ENCODE results near the gene ABCC5. TPM values are rescaled to one million over a fixed set of nuclear protein-coding genes. Genes with fewer than 3 reads are reported as not detected.

Gene ABCC5
- total RNA-seq, 3 donors from 2014 or later, result 10.0 to 12.5 (median 12.4) TPM

GRCh38 chr3:183911763-183912506, 105.7 kb downstream of the ABCC5 start:
- Mint-ChIP-seq H3K4me1 (ENCODE audit: low read depth) (no peaks in the 10 kb centered on the region), H3K4me3 (no peak overlapping the region), H3K36me3 (ENCODE audit: insufficient read depth) (no peaks in the 10 kb centered on the region), H3K27me3 (ENCODE audit: low read depth) (peaks cover 6% of the 10 kb centered on the region), H3K9me3 (no peaks in the 10 kb centered on the region)
- DNase-seq (no peak), ATAC-seq (no peak)

GRCh38 chr3:183911087-183911486, 106.6 kb downstream of the ABCC5 start:
- H3K4me1 Mint-ChIP-seq (ENCODE audit: low read depth), result no peaks in the 10 kb centered on the region
- DNase-seq (no peak), ATAC-seq (no peak)
- H3K9me3 Mint-ChIP-seq, result no peaks in the 10 kb centered on the region
- no peaks in the 10 kb centered on the region for H3K36me3 Mint-ChIP-seq (ENCODE audit: insufficient read depth)
- H3K4me3 Mint-ChIP-seq, result no peak overlapping the region
- peaks cover 6% of the 10 kb centered on the region for H3K27me3 Mint-ChIP-seq (ENCODE audit: low read depth)

DNA sequence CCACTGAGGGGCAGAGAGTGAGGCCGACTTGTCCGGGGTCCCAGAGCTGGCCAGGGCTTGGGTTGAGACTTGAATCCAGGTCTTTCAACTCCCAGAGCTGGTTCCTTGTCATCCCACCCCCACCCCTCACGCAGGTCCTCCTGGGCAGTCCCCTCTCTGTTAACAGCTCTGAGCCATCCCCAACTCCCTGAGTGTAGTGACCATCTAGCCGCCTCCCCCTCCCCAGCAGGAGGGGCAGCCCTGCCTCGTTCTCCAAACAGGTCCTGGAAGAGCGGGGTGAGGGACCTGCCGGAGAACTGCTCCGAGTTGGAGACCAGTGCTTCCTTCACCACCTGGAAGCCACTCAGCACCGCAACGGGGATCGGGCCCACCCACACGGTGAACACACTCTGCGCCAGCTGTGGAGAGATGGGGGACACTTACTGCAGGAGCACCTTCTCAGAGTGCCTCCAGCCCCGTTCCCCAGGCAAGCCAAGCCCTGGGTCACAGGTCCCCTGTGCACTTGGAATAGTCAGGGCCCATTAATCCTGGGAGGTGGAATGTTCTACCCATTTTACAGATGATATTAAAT, 108.6 kb downstream of the ABCC5 start:
- Mint-ChIP-seq H3K4me1 (ENCODE audit: low read depth) (no peaks in the 10 kb centered on the region), H3K9me3 (no peaks in the 10 kb centered on the region), H3K36me3 (ENCODE audit: insufficient read depth) (no peaks in the 10 kb centered on the region), H3K4me3 (no peak overlapping the region), H3K27me3 (ENCODE audit: low read depth) (peaks cover 6% of the 10 kb centered on the region)
- no peak for ATAC-seq
- DNase-seq, result no peak

DNA sequence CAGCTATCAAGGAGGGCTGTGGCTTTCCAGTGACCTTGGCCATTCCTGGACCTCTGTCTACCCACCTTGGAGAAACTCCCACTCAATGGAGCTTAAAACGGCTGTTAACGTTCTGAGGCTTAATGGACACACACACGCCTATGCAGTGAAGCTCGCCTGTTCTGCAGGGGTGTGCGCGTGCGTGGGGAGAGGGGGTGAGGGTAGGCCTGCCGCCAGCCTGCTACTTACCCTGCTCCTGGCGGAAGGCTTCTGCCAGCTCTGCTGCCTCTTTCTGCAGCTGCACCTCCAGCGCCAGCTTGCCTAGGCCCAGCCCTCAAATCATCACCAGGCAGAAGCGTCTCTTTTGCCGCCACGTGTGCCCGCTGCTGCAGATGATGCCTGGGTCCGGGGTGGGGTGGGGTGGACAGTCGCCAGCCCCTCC, 109.8 kb downstream of the ABCC5 start:
- Mint-ChIP-seq H3K9me3 (no peaks in the 10 kb centered on the region), H3K27me3 (ENCODE audit: low read depth) (peaks cover 6% of the 10 kb centered on the region), H3K4me1 (ENCODE audit: low read depth) (no peaks in the 10 kb centered on the region), H3K36me3 (ENCODE audit: insufficient read depth) (no peaks in the 10 kb centered on the region), H3K4me3 (no peak overlapping the region)
- ATAC-seq, result no peak
- DNase-seq, result no peak

- ATAC-seq (no peak), DNase-seq (no peak)
- H3K4me3 Mint-ChIP-seq, result no peak overlapping the region
- no peaks in the 10 kb centered on the region for H3K36me3 Mint-ChIP-seq (ENCODE audit: insufficient read depth)
- no peaks in the 10 kb centered on the region for H3K4me1 Mint-ChIP-seq (ENCODE audit: low read depth)
- H3K27me3 Mint-ChIP-seq (ENCODE audit: low read depth), result peaks cover 6% of the 10 kb centered on the region
- no peaks in the 10 kb centered on the region for H3K9me3 Mint-ChIP-seq
Measured at GRCh38 chr3:183907176-183907575, 110.5 kb downstream of the ABCC5 start.

DNA sequence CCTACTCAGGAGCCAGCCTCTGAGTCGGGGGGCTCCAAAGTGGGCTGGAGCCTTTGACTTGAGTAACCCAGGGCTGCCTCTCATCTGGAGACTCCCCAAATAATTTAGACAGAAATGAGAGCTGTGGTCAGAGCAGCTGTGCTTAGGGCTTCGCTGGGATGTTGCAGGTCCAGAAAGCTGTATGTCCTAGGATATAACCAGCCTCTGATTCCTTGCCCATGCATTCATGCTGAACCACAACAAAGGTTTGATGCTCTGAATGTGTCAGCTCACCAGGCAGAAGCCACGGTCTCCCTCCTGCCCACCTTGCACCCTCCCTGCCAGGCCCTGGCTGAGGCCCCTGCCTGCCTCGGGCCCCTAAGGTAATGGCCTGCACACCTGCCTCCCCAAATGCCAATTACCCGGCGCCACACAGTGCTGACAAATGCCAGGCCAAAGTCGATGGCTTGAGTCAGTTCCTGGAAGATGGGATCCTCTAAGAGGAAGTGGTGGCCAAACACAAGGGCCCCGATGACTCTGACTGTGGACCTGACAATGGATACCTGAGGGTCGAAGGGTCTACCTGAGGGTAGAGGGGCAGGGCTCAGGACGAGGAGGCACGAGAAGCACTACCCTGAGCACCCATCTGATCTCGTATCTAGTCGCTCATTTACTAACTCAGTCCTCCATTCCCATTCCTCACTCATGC, 111.3 kb downstream of the ABCC5 start:
- no peaks in the 10 kb centered on the region for H3K4me1 Mint-ChIP-seq (ENCODE audit: low read depth)
- no peak for ATAC-seq
- no peak overlapping the region for H3K4me3 Mint-ChIP-seq
- no peaks in the 10 kb centered on the region for H3K9me3 Mint-ChIP-seq
- DNase-seq, result no peak
- H3K27me3 Mint-ChIP-seq (ENCODE audit: low read depth), result peaks cover 6% of the 10 kb centered on the region
- H3K36me3 Mint-ChIP-seq (ENCODE audit: insufficient read depth), result no peaks in the 10 kb centered on the region

GRCh38 chr3:183904833-183905780, 112.6 kb downstream of the ABCC5 start:
- DNase-seq, result no peak
- peaks cover 3% of the 10 kb centered on the region for H3K9me3 Mint-ChIP-seq
- ATAC-seq, result no peak
- H3K36me3 Mint-ChIP-seq (ENCODE audit: insufficient read depth), result no peaks in the 10 kb centered on the region
- peaks cover 12% of the 10 kb centered on the region for H3K27me3 Mint-ChIP-seq (ENCODE audit: low read depth)
- no peak overlapping the region for H3K4me3 Mint-ChIP-seq
- H3K4me1 Mint-ChIP-seq (ENCODE audit: low read depth), result no peaks in the 10 kb centered on the region

- no peak for DNase-seq
- no peaks in the 10 kb centered on the region for H3K36me3 Mint-ChIP-seq (ENCODE audit: insufficient read depth)
- no peak overlapping the region for H3K4me3 Mint-ChIP-seq
- peaks cover 5% of the 10 kb centered on the region for H3K9me3 Mint-ChIP-seq
- ATAC-seq, result no peak
- peaks cover 19% of the 10 kb centered on the region for H3K27me3 Mint-ChIP-seq (ENCODE audit: low read depth)
- H3K4me1 Mint-ChIP-seq (ENCODE audit: low read depth), result no peaks in the 10 kb centered on the region
Measured at GRCh38 chr3:183898028-183898431, 119.7 kb downstream of the ABCC5 start.

GRCh38 chr3:183897606-183898005, 120.1 kb downstream of the ABCC5 start:
- no peaks in the 10 kb centered on the region for H3K4me1 Mint-ChIP-seq (ENCODE audit: low read depth)
- DNase-seq, result no peak
- no peaks in the 10 kb centered on the region for H3K36me3 Mint-ChIP-seq (ENCODE audit: insufficient read depth)
- H3K9me3 Mint-ChIP-seq, result peaks cover 5% of the 10 kb centered on the region
- H3K27me3 Mint-ChIP-seq (ENCODE audit: low read depth), result peaks cover 22% of the 10 kb centered on the region
- no peak overlapping the region for H3K4me3 Mint-ChIP-seq
- ATAC-seq, result peak; percentile 50 to 76

DNA sequence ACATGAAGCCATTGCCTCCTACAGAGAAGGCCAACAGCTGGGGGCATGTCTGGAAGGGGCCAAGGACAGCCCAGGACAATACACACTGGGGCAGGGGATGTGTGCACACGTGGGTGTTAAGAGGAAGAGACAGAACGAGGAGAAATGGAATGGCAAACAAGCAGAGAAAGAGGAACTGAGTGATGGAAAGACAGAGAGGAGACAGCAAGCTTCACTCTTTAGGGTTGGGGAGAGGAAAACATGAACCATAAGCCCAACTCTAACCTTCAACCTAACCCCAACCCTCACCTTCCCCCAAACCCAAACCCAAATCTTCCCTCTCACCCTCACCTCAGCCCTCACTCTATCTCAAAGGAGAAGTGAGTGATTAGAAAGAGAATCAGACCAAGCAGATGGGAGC, 121.1 kb downstream of the ABCC5 start:
- no peak overlapping the region for H3K4me3 Mint-ChIP-seq
- H3K4me1 Mint-ChIP-seq (ENCODE audit: low read depth), result no peaks in the 10 kb centered on the region
- peaks cover 22% of the 10 kb centered on the region for H3K27me3 Mint-ChIP-seq (ENCODE audit: low read depth)
- DNase-seq (no peak), ATAC-seq (no peak)
- peaks cover 5% of the 10 kb centered on the region for H3K9me3 Mint-ChIP-seq
- H3K36me3 Mint-ChIP-seq (ENCODE audit: insufficient read depth), result no peaks in the 10 kb centered on the region

DNA sequence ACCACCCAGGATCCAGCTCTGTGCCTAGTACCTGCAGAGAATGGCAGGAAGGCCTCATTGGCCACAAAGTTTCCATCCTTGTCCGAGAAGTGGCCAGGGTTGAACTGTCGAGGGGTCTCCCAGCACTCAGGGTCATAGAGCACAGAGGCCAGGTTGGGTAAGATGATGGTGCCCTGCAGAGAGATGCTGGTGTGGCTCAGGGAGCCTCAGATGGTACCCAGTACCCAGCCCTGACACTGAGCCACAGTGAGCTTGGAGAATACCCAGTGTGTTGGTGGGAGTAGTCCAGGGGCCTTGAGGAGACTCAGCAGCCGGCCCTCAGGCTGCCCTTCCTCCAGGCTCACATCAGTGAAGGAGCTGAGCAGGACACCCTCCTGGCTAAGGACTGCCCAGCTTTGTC, 121.5 kb downstream of the ABCC5 start:
- DNase-seq, result no peak
- peaks cover 19% of the 10 kb centered on the region for H3K27me3 Mint-ChIP-seq (ENCODE audit: low read depth)
- no peaks in the 10 kb centered on the region for H3K36me3 Mint-ChIP-seq (ENCODE audit: insufficient read depth)
- peaks cover 5% of the 10 kb centered on the region for H3K9me3 Mint-ChIP-seq
- no peak overlapping the region for H3K4me3 Mint-ChIP-seq
- no peaks in the 10 kb centered on the region for H3K4me1 Mint-ChIP-seq (ENCODE audit: low read depth)
- no peak for ATAC-seq

- Mint-ChIP-seq H3K36me3 (ENCODE audit: insufficient read depth) (no peaks in the 10 kb centered on the region), H3K4me1 (ENCODE audit: low read depth) (no peaks in the 10 kb centered on the region), H3K27me3 (ENCODE audit: low read depth) (peaks cover 18% of the 10 kb centered on the region), H3K9me3 (peaks cover 5% of the 10 kb centered on the region), H3K4me3 (no peak overlapping the region)
- no peak for ATAC-seq
- no peak for DNase-seq
Measured at GRCh38 chr3:183895774-183896173, 121.9 kb downstream of the ABCC5 start.

- Mint-ChIP-seq H3K9me3 (peaks cover 4% of the 10 kb centered on the region), H3K36me3 (ENCODE audit: insufficient read depth) (no peaks in the 10 kb centered on the region), H3K27me3 (ENCODE audit: low read depth) (peaks cover 14% of the 10 kb centered on the region), H3K4me1 (ENCODE audit: low read depth) (no peaks in the 10 kb centered on the region), H3K4me3 (no peak overlapping the region)
- ATAC-seq, result peak; percentile 67 to 78
- no peak for DNase-seq
Measured at GRCh38 chr3:183895296-183895695, 122.4 kb downstream of the ABCC5 start.

DNA sequence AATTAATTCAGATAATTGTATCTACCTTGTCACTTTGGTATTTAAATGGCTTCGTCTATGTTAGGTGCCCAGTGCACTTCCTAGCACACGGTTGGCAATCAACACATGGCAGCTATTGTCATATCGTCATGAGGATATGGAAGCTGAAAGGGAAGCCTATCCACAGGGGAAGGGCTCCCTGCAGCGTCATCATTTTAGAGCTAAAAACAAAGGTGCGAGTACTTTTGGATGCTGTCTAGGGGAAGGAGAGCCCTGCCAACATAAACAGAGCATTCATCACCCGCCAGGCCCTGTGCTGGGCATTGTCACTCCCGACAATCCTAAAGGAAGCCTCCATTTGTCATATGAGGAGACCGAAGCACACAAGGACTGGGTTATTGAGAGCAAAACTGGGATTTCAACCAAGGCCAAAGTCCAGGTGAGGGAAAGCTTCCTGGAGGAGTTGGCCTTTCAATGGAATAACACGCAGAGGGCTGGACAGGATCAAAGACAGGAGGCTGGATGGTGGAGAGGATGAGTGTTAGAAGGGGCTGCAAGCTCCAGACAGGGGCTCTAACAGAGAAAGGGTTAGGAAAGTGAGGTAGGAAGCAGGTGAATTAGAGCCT, 125.0 kb downstream of the ABCC5 start:
- no peaks in the 10 kb centered on the region for H3K9me3 Mint-ChIP-seq
- ATAC-seq, result no peak
- H3K36me3 Mint-ChIP-seq (ENCODE audit: insufficient read depth), result no peaks in the 10 kb centered on the region
- H3K27me3 Mint-ChIP-seq (ENCODE audit: low read depth), result peaks cover 13% of the 10 kb centered on the region
- DNase-seq, result no peak
- H3K4me1 Mint-ChIP-seq (ENCODE audit: low read depth), result no peaks in the 10 kb centered on the region
- no peak overlapping the region for H3K4me3 Mint-ChIP-seq

All from activated T-cell treated with anti-CD3 and anti-CD28 coated beads, Interleukin-2, amount 50 U/mL, for 4 hours (primary cell).